Measurements from ENCODE around the gene MLX. TPM values are rescaled to one million over a fixed set of nuclear protein-coding genes. Genes with fewer than 3 reads are reported as not detected.
"Not testable (repeated sequence)": the region's sequence is repeated elsewhere in the genome, so short reads cannot be mapped to it uniquely, and the experiment has no call there.

MLX gene
- total RNA-seq, 2 donors from 2014 or later, result 95.1 to 98.8 TPM

DNA sequence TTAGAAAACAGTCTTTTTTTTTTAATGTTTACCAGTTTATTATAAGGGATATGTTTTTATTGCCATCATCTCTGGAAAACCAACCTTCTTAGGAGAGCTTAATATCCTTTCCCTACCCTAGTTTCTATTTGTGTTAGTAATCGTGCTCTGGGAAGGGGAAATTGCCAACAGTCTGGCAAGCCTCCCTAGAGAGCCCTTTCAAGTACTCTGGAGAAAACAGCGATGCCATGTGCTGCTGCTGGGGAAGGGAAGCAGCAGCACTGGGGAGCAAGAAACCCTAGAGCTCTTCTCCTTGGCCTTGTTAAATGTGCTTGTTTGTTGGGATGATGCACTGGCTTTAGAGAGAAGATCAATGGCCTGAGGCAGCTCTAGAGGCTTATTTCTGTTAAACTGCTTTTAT lies 32.0 kb downstream of the MLX start:
- ATAC-seq, result no peak

DNA sequence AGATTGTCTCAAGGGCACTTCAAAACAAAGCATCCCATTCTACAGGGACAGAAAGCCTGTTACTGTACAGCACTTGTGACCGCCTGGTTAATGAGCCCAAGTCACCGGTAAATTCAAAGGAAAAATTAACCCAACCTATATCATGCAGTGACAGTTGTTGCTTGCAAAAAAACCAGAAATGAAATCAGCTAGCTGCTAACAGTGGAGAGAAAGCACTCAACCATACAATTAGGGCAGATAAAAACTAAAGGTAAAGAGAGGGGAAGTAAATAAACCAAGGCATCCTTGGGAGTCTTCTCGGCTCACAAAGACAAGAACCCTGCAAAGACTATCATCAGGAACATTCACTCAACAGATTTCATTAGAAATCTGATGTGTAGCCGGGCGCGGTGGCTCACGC lies 36.4 kb downstream of the MLX start:
- intact Hi-C loops (cut with DNase I, micrococcal nuclease), result no loop called here
- DNase-seq, result no peak
- no peak for ATAC-seq

More for the DNA sequence above, 32.0 kb downstream of the MLX start:
- DNase-seq, result no peak
- intact Hi-C loops (cut with DNase I, micrococcal nuclease), result no loop called here

DNA sequence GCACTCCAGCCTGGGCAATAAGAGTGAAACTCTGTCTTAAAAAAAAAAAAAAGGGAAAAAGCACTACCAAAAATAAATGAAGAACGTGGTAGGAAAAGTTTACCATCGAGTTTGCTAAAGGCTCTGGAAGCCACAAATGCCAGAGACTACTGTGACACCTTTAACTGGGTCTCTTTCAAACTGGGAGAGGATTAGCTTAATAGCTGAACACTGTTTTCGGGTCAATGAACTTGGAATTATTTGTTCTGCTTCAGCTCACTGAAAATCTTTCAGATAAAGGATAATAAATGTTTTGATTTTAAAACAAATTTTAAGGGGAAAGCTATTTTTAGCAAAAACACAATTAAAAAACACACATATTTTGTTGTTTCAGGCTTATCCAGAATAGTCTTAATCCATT lies 40.9 kb downstream of the MLX start:
- DNase-seq, result no peak
- intact Hi-C loops (cut with DNase I, micrococcal nuclease), result no loop called here
- ATAC-seq, result no peak

DNA sequence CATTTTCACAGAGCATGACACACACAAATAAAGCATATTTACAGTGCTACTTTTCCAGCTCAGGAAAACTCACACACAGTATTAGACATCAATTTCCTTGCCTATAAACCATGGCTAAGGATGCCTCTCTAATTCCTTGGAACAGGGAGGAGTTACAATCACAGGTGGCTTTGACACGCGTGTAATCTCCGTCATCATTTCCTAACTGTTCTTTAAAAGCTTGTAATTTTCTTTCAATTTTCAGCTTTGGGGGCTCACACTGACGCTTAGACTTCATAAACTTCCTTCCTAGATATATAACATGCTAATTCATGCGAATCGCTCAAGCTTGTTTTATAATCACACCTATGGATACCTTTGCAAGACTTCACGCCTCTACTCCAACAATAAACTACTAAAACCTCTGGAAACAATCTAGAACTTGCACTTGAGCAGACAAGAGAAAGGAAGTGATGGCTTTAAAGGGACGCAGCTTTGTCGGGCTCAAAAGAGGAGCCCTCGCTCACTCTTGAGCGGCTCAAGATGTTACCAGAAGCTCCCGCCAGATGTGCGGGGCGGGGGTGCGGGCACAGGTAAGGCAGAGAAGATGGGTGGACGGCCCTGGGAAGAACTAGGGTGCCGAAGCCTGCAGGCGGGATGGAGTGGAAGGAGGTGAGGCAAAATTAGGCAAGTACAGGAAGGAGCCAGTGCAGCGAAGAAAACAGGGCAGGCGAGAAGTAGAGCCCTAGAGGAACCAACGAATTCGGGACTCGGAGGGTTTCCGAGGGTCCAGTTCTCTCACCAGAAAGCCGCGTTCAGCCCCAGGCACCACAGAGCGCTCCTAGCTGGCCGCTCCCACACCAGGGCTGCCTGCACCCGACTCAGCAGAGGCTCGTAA lies 41.6 kb downstream of the MLX start:
- intact Hi-C loops (cut with DNase I, micrococcal nuclease), result no loop called here
- peak in 1 of 2 donors; percentile 52 for DNase-seq
- peak; percentile 67 for ATAC-seq

DNA sequence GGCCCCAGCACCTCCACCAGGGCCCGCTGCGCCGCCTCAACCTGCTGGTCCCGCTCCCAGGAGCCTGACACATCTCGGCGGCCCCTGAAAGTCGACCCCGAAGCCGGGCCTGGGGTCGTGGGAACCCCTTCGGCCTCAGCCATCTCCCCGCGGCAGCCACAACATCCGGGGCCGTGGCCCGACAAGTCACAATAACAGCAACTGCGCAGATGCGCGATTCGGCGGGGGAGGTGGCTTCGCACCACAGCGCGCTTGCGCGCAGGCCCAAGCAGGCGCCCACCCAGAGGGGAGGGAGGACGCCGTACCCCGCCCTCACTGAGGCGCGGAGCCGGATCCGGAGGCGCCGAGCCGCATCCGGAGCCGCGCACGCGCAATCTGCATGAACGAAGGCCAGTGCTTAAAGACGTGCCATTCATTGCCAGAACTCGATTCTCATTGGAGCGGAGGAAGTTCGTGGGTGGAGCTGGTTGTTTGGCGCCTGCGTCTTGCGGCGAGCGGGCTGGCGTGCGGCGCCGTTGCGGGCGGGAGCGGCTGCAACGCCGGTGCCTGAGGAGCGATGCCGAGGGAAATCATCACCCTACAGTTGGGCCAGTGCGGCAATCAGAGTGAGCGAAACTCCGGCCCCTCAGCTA lies 42.4 kb downstream of the MLX start, which contains the start of the genes RETREG3 and TUBG1:
Gene RETREG3 (minus strand): TSS at position 193 of the 632 bp plus-strand sequence. CDS start 50 bp downstream, at position 143.
Gene TUBG1 (plus strand): TSS at position 502 of the 632 bp plus-strand sequence. CDS start 55 bp downstream, at position 557.
- ATAC-seq (peak; percentile 94), DNase-seq (peak; percentile 99)
- intact Hi-C loops (cut with DNase I, micrococcal nuclease), result no loop called here

DNA sequence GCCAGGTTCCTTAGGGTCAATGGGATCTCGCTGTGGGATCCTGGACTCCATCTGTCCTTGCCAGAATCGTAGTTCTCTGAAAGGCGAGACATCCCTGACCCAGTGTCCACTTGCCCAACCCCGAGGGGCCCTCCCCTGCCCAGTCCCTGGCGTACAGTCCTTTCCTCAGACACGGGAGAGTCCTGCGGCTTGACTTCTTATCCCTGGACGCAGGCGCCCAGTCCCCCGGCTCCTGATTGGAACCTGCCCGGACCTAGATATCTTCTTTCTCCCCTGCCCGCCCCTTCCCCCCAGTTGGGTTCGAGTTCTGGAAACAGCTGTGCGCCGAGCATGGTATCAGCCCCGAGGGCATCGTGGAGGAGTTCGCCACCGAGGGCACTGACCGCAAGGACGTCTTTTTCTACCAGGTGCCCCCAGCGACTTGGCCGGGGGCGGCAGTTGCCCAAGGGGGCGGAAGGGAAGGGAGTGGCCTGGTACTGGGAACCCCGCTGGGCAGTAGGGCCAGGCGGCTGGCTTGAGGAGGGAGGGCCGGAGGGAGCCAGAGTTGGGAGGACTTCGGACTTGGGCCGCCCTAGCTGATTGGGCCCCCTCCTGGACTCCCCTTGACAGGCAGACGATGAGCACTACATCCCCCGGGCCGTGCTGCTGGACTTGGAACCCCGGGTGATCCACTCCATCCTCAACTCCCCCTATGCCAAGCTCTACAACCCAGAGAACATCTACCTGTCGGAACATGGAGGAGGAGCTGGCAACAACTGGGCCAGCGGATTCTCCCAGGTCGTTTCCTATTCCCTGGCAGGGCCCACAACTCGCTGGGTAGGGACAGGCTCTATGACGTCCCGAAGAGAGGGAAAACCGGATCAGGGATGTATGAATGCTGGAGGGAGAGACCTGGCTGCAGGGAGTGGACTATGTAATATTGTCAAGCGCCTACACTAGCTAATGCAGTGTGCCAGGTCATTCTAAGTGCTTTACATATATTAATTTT lies 43.2 kb downstream of the MLX start:
- ATAC-seq (peak; percentile 21), DNase-seq (peak in 1 of 2 donors; percentile 50)
- intact Hi-C loops (cut with DNase I, micrococcal nuclease), result not testable (repeated sequence)

DNA sequence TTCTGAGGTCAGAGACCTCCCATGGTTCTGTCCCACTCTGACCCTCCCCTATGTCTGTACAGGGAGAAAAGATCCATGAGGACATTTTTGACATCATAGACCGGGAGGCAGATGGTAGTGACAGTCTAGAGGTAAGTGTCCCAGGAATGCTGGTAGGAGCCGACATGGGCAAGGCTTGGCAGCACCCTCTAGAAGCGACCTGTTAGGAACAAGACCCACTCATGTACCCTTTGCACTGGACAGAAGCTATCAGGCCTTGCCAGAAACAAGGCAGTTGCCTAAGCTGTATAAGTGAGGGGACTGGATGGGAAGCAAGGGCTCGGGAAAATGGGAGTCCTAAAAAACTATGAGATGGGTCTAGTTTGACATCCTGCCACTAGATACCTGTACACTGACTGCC lies 45.1 kb downstream of the MLX start:
- DNase-seq (no peak), ATAC-seq (no peak)
- intact Hi-C loops (cut with DNase I, micrococcal nuclease), result no loop called here

DNA sequence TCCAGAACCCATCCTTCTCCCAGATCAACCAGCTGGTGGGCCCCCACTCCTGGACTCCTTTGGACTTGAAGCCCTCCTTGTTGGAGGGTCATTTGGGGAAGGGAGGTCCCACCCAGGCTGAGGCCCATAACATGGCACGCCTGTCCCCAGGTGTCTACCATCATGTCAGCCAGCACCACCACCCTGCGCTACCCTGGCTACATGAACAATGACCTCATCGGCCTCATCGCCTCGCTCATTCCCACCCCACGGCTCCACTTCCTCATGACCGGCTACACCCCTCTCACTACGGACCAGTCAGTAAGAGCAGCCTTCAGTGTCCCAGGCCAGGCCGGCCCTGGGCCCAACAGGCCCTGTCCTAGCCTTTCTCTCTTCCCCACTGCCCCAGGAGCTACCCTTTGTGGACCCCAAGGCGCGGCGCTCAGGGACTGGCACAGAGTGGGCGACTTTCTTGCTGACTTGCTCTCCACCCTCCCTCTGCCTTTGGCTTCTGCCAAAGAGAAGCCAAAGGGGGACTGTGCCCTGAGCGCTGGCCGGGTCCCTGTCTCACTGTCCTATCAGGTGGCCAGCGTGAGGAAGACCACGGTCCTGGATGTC lies 46.9 kb downstream of the MLX start:
- DNase-seq (no peak), ATAC-seq (no peak)
- intact Hi-C loops (cut with DNase I, micrococcal nuclease), result no loop called here

DNA sequence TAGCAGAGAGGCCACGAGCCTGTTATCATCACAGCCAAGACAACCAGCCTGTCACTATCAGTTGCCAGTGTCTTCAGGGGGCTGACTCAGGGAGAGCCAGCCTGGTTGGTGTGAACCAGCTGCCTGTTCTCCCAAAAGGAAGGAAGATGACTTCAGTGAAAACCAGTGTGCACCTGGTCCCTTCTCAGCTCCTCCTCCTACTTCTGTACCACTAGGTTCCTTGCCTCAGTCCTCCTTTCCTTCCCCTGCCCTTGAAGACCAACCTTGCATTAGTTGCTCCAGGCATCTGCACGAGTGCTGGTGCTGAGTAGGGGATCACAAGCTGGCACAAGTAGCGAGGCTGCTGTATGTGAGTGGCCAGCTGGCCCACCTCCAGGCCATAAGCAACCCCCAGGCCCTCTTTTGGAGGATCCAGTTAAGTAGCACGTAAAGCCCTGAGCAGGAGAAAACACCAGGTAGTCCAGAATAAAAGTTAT lies 51.1 kb downstream of the MLX start:
- peak in 1 of 2 donors; percentile 33 for DNase-seq
- intact Hi-C loops (cut with DNase I, micrococcal nuclease), result no loop called here
- ATAC-seq, result no peak

DNA sequence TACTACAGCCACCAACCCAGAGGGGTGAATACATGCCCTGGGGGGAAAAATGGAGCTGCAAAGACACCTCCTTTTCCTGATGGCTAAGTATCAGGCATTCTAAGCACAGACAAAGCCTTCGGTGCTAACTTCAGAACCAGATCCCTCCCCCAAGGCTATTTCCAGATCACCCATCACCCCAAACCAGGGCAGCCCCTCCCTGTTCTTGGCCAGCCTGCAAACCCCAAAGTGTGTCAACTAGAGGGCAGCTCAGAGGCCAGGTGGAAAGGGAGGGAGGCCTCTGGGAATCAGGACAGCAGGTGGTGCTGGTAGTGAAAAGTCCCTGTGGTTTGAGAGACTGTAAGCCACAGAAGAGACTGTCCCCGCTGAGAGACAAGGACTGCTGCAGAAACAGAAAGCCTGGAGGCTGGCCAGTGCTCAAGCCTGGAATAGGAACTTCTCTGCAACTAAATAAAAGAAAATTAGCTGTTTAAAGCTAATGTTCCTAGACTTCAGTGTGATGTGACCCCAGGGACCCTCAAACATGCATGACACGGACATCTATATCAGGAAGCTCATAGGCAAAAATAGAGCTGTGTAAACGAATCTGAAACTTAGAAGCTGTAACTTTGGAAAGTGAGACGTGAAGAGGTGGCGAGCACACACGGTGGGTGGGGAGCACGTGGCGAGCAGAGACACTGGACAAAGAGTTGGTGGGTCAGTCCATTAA lies 51.7 kb downstream of the MLX start:
- DNase-seq (peak; percentile 51 to 78), ATAC-seq (peak; percentile 93)
- intact Hi-C loops (cut with DNase I, micrococcal nuclease), result no loop called here

DNA sequence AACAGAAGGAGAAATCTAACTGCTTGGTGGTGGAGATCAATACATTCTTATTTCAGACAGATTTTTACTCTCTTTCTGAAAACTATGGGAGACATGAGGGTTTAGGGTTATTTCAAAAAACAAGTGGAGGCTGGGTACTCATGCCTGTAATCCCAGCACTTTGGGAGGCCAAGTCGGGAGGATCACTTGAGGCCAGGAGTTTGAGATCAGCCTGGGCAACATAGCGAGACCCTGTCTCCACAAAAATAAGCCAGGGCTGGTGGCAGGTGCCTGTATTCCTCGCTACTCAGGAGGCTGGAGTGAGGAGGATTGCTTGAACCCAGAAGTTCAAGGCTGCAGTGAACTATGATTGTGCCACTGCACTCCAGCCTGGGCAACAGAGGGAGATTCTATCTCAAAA lies 55.1 kb downstream of the MLX start:
- ATAC-seq; intact Hi-C loops (cut with DNase I, micrococcal nuclease); DNase-seq: not testable (repeated sequence)

Other genes with a start within 250 kb of the MLX start
- 100 to 1,000 TPM; 150 to 212 TPM for gene STAT3, start 178.7 kb upstream of the MLX start, total RNA-seq
- gene CAVIN1, start 143.8 kb upstream of the MLX start, total RNA-seq, result 10 to 100 TPM; 21.9 to 62.0 TPM
- 10 to 100 TPM; 92.6 to 96.2 TPM for gene ATP6V0A1, start 108.2 kb upstream of the MLX start, total RNA-seq
- 10 to 100 TPM; 36.5 to 45.9 TPM for gene NAGLU, start 30.9 kb upstream of the MLX start, total RNA-seq
- gene HSD17B1, start 14.2 kb upstream of the MLX start, total RNA-seq, result under 1 TPM; 0.85 to 0.98 TPM
- 100 to 1,000 TPM in 1 of 2 donors, 10 to 100 TPM in 1; 92.6 to 122 TPM for gene COASY, start 5.0 kb upstream of the MLX start, total RNA-seq
- gene PSMC3IP, start 10.6 kb downstream of the MLX start, total RNA-seq, result 1 to 10 TPM; 1.6 to 2.2 TPM
- gene RETREG3, start 42.3 kb downstream of the MLX start, total RNA-seq, result 10 to 100 TPM; 49.0 to 71.6 TPM
- 10 to 100 TPM; 24.3 to 39.7 TPM for gene TUBG1, start 42.6 kb downstream of the MLX start, total RNA-seq
- 1 to 10 TPM; 4.4 to 7.7 TPM for gene TUBG2, start 92.2 kb downstream of the MLX start, total RNA-seq
- gene PLEKHH3, start 109.9 kb downstream of the MLX start, total RNA-seq, result 10 to 100 TPM; 15.0 to 16.6 TPM
- 1 to 10 TPM in 1 of 2 donors, under 1 TPM in 1; 0.58 to 2.4 TPM for gene CCR10, start 114.7 kb downstream of the MLX start, total RNA-seq
- gene CNTNAP1, start 115.4 kb downstream of the MLX start, total RNA-seq, result 1 to 10 TPM; 1.2 to 4.6 TPM
- gene EZH1, start 177.9 kb downstream of the MLX start, total RNA-seq, result 10 to 100 TPM; 24.9 to 28.0 TPM
- gene RAMP2, start 194.1 kb downstream of the MLX start, total RNA-seq, result 1 to 10 TPM; 5.0 to 7.7 TPM
- 10 to 100 TPM; 81.5 to 83.6 TPM for gene VPS25, start 206.3 kb downstream of the MLX start, total RNA-seq
- gene WNK4, start 213.5 kb downstream of the MLX start, total RNA-seq, result 10 to 100 TPM; 32.7 to 41.2 TPM
- gene COA3, start 231.6 kb downstream of the MLX start, total RNA-seq, result 100 to 1,000 TPM; 142 to 167 TPM
- 1 to 10 TPM; 1.2 to 2.4 TPM for gene CNTD1, start 231.8 kb downstream of the MLX start, total RNA-seq